ENCODE results near the gene ATXN1.
"Not testable (repeated sequence)": the region's sequence is repeated elsewhere in the genome, so short reads cannot be mapped to it uniquely, and the experiment has no call there.

ATXN1 gene

GRCh38 chr6:16380220-16380809 is 380.9 kb downstream of the ATXN1 start:
- Histone ChIP-seq H3K27me3 (ENCODE audit: insufficient read depth, poor library complexity, severe bottlenecking) (no peaks in the 10 kb centered on the region), H3K4me3 (replicated peaks; ENCODE audit: insufficient read depth, low read length) (no peak overlapping the region), H3K27ac (replicated peaks) (no peak overlapping the region)
- TF ChIP-seq REST (IDR thresholded peaks at IDR 0.05; ENCODE audit: insufficient replicate concordance, low read depth) (no peak), GABPA (IDR thresholded peaks at IDR 0.05; ENCODE audit: low read depth) (no peak), SPI1 (IDR thresholded peaks at IDR 0.05; ENCODE audit: borderline replicate concordance, low read depth) (no peak), CTCF (IDR thresholded peaks at IDR 0.05; ENCODE audit: insufficient read depth, low read length) (no peak), POLR2AphosphoS5 (IDR thresholded peaks at IDR 0.05; ENCODE audit: low read depth) (no peak)
- no peak for DNase-seq (ENCODE audit: low read depth in 1 of 2, low spot score in 1 of 2)

- not testable (repeated sequence) for H3K27ac ChIP-seq (replicated peaks); H3K4me3 ChIP-seq (replicated peaks; ENCODE audit: insufficient read depth, low read length); DNase-seq (ENCODE audit: low read depth in 1 of 2, low spot score in 1 of 2); H3K27me3 ChIP-seq (ENCODE audit: insufficient read depth, poor library complexity, severe bottlenecking)
These were observed 382.9 kb downstream of the ATXN1 start for GRCh38 chr6:16378360-16378759.

- H3K27ac ChIP-seq (replicated peaks) = no peak overlapping the region
- no peak for DNase-seq (ENCODE audit: low read depth in 1 of 2, low spot score in 1 of 2)
- no peak overlapping the region for H3K4me3 ChIP-seq (replicated peaks; ENCODE audit: insufficient read depth, low read length)
- no peak for TF ChIP-seq REST (IDR thresholded peaks at IDR 0.05; ENCODE audit: insufficient replicate concordance, low read depth)
- no peak for TF ChIP-seq GABPA (IDR thresholded peaks at IDR 0.05; ENCODE audit: low read depth)
- TF ChIP-seq POLR2AphosphoS5 (IDR thresholded peaks at IDR 0.05; ENCODE audit: low read depth) = no peak
- TF ChIP-seq SPI1 (IDR thresholded peaks at IDR 0.05; ENCODE audit: borderline replicate concordance, low read depth) = no peak
- no peak for TF ChIP-seq CTCF (IDR thresholded peaks at IDR 0.05; ENCODE audit: insufficient read depth, low read length)
- H3K27me3 ChIP-seq (ENCODE audit: insufficient read depth, poor library complexity, severe bottlenecking) = no peaks in the 10 kb centered on the region
These were observed 383.8 kb downstream of the ATXN1 start for GRCh38 chr6:16377470-16377869.

GRCh38 chr6:16375843-16376242 is 385.4 kb downstream of the ATXN1 start:
- Histone ChIP-seq H3K27ac (replicated peaks) (no peak overlapping the region), H3K4me3 (replicated peaks; ENCODE audit: insufficient read depth, low read length) (no peak overlapping the region), H3K27me3 (ENCODE audit: insufficient read depth, poor library complexity, severe bottlenecking) (no peaks in the 10 kb centered on the region)
- no peak for TF ChIP-seq CTCF (IDR thresholded peaks at IDR 0.05; ENCODE audit: insufficient read depth, low read length)
- TF ChIP-seq SPI1 (IDR thresholded peaks at IDR 0.05; ENCODE audit: borderline replicate concordance, low read depth) = no peak
- no peak for TF ChIP-seq POLR2AphosphoS5 (IDR thresholded peaks at IDR 0.05; ENCODE audit: low read depth)
- DNase-seq (ENCODE audit: low read depth in 1 of 2, low spot score in 1 of 2) = no peak

Measured in HL-60 (cell line).